NCI-H748 (cell line): Measurements from ENCODE around the gene MAD1L1.

Experiments
- DNase-seq: peaks from one replicate; lab custom pipeline; 2025; ENCODE audit not compliant: unreplicated experiment; lab: John Stamatoyannopoulos, UW

The MAD1L1 gene

GRCh38 chr7:2258661-2259365 lies 26.1 kb upstream of the MAD1L1 start:
- no peak for DNase-seq

- DNase-seq, result no peak
Observed at GRCh38 chr7:2257651-2258050, 24.9 kb upstream of the MAD1L1 start.

DNA sequence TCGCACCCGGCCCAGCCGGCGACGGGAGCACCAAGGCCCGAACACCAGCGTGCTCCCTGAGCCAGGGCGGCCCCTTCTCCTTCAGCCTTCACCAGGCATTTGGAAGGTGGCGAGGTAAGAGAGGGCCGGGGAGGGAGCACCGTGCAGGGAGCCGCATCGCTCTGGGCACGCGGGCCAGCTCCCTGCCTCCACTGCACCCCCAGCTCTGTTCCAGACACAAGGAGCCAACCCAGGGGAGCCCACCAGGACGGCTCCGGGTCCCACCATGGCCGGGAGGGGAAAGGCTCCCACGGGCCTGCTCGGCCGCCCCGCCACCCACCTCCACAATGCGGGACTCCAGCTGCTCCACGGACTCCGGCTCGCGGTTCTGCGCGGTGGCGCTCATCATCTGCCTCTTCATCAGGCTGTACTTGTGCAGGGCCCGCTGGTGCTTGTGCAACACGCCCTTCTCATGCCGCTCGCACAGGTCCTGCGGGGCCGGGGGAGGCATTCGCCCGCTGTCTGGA lies 24.4 kb upstream of the MAD1L1 start:
- no peak for DNase-seq

DNA sequence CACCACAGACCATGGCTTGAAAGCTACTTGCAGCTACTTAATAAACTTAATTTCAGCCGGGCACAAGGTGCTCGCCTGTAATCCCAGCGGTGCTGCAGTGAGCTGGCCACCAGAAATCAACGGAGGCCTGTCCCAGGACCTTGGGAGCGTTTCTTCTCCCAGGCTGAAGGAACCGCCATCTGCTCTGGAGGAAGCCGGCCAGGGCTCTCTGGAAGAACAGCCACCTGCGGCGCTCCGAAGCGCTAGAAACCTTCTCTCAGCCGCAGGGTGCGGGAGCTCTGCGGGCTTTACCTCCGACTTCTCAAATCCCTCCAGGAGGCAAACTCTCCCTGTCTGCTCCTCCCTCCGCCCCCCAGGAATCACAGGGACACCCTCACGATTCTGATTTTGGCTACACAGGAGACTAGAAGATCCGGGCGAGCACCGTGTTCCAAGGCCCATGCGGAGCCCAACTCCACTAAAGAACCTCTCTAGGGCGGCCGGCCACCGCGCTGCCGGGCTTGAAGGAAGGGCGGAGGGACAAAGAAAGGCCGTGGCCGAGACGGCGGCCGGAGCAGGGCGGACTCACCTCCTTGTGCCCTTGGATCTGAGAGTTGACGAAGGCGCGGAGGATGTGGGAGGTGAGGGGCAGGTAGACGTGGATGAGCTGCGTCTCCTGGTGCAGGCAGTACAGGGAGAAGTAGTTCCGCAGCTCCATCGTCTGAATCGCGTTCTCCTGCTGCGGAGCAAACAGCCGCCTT lies 23.7 kb upstream of the MAD1L1 start:
- no peak for DNase-seq

GRCh38 chr7:2255145-2256139 lies 22.7 kb upstream of the MAD1L1 start:
- DNase-seq, result no peak

DNA sequence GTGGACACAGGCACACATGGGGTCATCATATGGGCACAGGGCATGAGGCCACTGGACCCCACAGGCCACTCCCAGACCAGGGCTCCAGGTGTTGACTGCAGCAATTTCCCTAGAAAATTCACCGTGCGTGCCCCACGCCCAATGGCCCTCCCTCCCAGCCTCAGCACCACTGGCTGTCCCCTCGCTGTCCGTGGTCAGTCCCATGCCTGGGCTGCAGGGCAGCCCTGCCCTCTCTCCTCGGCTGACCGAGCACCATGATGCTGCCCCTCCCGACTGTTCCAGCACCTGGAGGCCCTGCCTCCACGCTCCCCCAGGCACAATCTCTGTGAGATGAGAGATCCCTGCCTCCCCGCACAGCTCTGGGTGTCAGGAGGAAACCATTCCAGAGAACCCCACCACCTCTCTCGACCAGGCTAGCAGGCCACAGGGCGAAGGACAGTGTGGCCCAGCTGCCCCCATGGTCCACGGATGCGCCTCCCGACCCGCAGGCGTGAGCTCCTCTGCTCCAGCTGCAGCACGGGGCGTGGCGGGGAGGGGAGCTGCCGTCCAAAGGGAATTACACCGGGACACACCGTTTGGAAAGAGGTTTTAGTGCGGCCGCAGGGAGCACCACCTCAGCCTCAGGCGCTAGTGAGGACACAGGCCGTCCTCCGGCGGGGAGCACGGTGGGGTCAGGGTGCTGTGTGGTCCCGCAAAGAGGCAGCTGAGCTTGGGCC lies 21.8 kb upstream of the MAD1L1 start:
- DNase-seq, result no peak

- no peak for DNase-seq
Observed at GRCh38 chr7:2253525-2254244, 20.9 kb upstream of the MAD1L1 start.

GRCh38 chr7:2253021-2253420 lies 20.3 kb upstream of the MAD1L1 start:
- DNase-seq, result no peak

DNA sequence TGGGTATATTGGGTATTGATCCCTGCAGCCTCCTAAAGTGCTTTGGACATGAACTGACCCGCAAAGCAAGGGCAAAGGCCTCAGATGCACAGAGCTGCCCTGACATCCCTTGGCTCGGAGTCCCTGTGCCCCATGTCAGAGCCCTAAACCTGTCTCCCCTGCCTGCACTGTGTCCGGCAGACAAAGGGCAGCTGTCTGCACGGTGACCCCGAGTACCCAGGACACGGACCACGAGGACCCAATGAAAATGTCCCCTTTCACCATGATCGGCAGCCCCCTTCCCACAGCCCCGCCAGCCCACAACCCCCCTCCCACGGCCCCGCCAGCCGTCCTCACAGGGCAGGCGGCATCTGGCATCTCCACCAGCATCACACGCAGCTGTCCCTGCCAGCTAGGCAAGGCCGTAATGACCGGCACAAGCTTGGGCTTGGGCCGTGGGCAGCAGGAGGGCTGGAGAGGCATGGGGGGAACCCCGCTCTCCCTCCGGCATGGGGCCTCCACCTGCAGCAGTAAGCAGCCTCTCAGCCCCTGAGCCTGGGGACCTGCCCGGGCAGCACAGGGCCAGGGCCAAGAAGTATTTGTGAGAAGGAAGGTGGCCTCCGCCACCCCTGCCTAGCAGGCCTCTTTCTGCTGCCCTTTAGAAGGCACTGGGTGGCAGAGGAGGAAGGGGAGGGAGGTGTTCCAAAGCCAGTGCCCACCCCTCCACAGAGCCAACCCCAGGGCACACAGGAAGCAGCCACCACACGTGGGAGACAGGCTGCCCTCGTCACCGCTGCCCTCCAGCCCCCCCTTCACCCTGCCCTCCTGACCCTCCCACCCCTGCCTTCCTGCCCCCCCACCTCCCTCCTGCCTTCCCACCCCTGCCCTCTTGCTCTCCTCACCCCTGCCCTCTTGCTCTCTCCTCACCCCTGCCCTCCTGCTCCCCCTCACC lies 19.4 kb upstream of the MAD1L1 start:
- DNase-seq, result no peak

DNA sequence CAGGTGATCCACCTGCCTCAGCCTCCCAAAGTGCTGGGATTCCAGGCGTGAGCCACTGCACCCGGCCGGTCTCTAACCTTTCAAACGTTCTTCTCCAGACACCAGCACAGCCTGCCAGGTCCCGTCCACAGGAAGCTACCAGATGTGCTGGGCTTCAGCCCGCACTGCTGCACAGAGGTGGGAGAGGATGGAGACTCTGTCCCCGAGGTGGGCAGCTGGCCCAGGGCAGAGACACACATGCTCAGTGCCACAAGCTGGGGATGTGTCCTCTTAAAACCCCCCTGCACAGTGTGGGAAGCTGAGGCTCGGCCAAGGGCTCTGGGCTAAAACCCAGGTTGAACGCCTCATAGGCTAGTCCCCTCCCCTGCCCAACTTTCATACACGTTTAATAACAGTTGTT lies 18.6 kb upstream of the MAD1L1 start:
- DNase-seq, result no peak

- DNase-seq, result no peak
Observed at GRCh38 chr7:2249744-2250323, 17.1 kb upstream of the MAD1L1 start.

DNA sequence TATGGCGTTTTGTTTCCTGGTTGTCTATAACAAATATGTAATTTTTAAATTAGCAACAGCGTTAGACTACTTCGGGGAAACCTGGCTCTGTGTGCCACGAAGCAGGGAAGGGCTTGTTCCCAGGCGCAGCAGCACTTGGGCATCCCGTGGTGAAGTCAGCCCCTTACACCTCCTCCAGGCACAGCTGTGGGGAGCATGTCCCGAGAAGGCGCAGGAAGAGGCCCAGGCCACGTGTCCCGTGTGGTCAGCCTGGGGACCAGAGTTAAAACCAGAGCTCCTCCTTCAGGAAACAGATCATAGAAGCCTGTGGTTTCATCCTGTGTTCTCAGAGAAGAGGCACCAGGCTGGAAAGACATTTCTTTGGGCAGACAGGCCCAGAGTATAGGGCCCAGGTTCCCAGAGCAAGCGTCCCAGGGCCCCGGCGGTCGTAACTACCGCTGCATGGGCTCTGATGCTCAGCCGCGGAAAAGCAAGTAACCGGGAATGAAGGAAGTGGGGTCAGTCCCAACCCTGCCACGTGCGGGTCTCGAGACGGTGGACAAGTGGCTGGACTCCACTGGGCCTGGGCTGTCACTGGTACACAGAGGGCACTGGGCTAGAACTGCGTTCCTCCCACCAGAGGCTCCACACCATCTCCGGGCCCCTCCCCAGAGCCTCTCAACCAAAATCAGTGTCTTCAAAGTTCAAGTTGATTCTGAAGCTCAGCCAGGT lies 16.4 kb upstream of the MAD1L1 start:
- DNase-seq, result no peak

DNA sequence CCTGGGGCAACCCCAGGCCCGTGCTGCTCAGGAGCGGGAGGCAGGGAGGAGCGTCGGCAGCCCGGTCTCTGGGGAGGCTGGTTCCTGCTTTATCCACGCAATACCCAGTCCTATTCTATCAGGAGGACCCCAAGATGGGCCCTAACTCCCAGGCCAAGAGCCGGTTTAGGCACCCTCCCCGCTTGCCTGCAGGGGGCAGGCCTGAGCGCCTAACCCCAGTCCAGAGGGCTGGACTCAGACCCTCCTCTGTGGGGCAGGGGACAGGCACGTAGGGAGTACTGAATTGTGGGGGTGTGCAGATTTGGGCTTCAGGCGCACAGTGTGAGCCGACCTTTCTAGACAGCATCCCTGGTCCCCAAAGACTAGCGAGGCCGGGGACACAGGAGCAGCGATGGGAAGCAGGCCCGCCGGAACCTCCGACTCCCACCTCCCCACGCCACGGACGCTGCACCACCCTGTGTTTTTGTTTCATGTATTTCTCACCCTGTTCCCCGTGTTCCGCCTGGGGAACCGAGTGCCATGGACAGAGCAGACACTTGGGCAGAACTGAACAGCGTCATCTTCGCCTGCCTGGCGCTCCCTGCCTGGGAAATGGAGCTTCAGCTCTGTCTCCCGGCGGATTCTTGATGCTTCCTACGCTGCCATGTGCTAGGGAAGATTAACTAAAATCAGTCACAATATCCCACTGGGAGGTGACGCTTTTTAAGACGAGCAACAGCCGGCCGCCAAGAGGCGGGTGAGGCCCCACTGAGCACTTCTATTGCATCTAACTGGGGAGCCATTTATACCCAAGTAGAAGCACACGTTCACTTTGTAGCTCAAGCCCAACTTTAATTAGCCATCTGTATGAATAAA lies 14.6 kb upstream of the MAD1L1 start:
- peak; percentile 4 for DNase-seq

DNA sequence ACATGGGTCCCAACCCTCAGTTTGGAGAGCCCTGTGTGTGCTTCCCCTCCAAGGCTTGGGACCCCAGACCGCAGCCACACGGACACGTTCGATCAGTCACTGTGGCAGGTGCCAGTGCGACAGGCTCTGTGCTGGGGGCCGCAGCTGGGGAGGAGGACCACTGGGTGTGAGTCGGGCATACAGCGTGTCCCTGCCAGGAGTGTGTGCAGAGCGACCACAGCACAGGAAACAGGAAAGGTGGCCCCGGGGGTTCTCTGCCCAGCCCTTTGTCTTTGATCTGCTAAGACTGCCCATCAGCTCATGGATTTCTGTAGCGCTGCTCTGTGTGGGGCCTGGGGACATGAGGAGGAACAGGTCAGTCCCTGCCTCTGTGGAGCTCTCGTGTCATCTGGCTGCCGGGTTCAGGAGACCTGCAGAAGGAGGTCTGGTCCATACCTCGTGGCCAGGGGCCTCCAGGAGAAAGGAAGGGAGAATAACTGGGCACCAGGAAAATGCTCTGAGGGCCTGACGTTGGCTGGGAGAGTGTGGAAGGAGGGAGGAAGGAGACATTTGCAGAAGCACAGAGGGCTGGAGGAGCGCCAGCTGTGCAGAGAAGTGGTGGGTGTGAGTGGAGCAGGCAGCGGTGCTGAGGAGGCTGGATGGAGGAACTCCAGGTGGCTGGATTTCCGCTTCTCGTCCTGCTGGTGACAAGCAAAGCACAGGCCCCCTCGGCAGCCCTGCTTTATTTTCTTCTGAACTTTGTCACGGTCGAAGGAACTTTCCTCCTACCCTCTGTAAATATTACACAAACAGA lies 13.3 kb upstream of the MAD1L1 start:
- DNase-seq, result no peak

- DNase-seq, result no peak
Observed at GRCh38 chr7:2244404-2244995, 11.8 kb upstream of the MAD1L1 start.

GRCh38 chr7:2243458-2243857 lies 10.7 kb upstream of the MAD1L1 start:
- no peak for DNase-seq
